Measurements from ENCODE around the gene MCU. TPM values are rescaled to one million over a fixed set of nuclear protein-coding genes. Genes with fewer than 3 reads are reported as not detected.
A peak's percentile ranks its signal among the peaks of the same experiment; 100 is the strongest.
"Not testable (repeated sequence)": the region's sequence is repeated elsewhere in the genome, so short reads cannot be mapped to it uniquely, and the experiment has no call there.

Gene MCU
- total RNA-seq, 6 experiments from 2014 or later = 6.2 to 14.6 (median 10.4) TPM

DNA sequence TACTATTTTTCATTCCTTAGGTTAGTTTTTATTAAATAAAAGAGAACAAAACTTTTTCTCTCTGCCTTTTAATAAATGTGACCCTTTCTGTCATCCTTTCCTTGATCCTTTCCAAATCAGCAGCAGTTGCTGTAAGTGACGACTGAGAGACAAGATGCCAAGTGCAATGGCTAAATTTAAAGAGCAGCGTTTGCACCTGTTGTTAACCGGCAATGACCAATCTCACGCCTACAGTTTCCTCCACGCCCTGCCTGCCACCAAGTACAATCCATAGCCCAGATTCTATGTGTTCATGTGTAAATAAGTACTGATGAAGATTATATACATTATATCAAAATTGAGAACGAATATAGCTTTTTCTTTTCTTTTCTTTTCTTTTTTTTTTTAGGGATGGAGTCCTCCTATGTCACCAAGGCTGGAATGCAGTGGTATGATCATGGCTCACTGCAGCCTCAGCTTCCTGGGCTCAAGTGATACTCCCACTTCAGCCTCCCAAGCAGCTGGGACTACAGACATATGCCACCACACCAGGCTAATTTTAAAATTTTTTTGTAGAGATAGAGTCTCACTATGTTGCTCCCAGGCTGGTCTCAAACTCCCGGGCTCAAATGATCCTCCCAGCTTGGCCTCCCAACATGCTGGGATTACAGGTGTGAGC, 6.5 kb upstream of the MCU start:
- H3K4me1 ChIP-seq = no peaks in the 10 kb centered on the region
- no peak for TF ChIP-seq POLR2A (IDR thresholded peaks at IDR 0.05)
- TF ChIP-seq, protein P1, sequence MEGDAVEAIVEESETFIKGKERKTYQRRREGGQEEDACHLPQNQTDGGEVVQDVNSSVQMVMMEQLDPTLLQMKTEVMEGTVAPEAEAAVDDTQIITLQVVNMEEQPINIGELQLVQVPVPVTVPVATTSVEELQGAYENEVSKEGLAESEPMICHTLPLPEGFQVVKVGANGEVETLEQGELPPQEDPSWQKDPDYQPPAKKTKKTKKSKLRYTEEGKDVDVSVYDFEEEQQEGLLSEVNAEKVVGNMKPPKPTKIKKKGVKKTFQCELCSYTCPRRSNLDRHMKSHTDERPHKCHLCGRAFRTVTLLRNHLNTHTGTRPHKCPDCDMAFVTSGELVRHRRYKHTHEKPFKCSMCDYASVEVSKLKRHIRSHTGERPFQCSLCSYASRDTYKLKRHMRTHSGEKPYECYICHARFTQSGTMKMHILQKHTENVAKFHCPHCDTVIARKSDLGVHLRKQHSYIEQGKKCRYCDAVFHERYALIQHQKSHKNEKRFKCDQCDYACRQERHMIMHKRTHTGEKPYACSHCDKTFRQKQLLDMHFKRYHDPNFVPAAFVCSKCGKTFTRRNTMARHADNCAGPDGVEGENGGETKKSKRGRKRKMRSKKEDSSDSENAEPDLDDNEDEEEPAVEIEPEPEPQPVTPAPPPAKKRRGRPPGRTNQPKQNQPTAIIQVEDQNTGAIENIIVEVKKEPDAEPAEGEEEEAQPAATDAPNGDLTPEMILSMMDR (IDR thresholded peaks at IDR 0.05) = no peak
- H3K4me3 ChIP-seq = no peak overlapping the region
- H3K27me3 ChIP-seq = no peaks in the 10 kb centered on the region
- no peaks in the 10 kb centered on the region for H3K36me3 ChIP-seq
- WGBS (ENCODE audit: insufficient coverage, low coverage, low lambda C conversion rate, missing lambda C conversion rate) = 82% methylated on average over 6 of the region's 7 CpGs
- no peaks in the 10 kb centered on the region for H3K9me3 ChIP-seq
- intact Hi-C loops (cut with DNase I) = no loop called here
- no peak overlapping the region for H3K27ac ChIP-seq
- DNase-seq (no peak), ATAC-seq (no peak)

DNA sequence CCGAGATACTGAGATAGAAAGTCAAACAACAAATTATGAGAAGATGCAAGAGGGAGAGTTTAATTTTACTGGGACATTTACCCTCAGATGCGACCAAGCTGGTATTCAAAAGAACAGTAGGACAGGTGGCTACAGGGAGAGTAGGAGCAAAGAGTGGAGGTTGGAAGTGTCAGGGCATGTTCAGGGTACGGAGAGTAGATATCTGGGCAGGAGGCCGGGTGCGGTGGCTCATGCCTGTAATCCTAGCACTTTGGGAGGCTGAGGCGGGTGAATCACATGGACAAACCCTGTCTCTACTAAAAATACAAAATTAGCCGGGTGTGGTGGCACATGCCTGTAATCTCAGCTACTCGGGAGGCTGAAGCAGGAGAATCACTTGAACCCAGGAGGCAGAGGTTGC, 5.5 kb upstream of the MCU start:
- H3K36me3 ChIP-seq; ATAC-seq; H3K4me3 ChIP-seq; DNase-seq; intact Hi-C loops (cut with DNase I); H3K27ac ChIP-seq; H3K4me1 ChIP-seq; H3K27me3 ChIP-seq; H3K9me3 ChIP-seq: not testable (repeated sequence)
- 88% methylated on average over 7 of the region's 8 CpGs for WGBS (ENCODE audit: insufficient coverage, low coverage, low lambda C conversion rate, missing lambda C conversion rate)

DNA sequence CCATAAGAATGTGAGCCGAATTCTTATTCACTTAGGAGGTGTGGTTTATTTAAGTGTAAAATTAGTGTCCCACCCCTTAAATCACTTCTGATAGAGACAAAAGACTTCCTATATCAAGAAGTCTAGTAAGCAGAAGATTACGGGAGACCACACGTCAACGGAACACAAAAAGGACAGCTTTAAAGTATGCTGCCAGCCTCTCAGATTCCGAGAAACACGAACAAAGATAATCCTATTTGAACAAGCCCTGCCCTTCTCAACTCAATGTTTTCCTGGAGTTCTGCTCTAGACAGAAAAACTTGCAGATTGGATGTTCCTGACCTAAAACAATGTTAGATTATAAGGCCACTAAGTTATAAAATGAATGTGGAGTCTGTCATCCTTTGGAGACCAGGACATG, 4.9 kb upstream of the MCU start:
- Histone ChIP-seq H3K9me3 (no peaks in the 10 kb centered on the region), H3K4me1 (no peaks in the 10 kb centered on the region), H3K27ac (no peak overlapping the region), H3K4me3 (no peak overlapping the region), H3K27me3 (no peaks in the 10 kb centered on the region), H3K36me3 (no peaks in the 10 kb centered on the region)
- ATAC-seq (no peak), DNase-seq (no peak)
- 62% methylated on average over 6 of the region's 6 CpGs for WGBS (ENCODE audit: insufficient coverage, low coverage, low lambda C conversion rate, missing lambda C conversion rate)
- intact Hi-C loops (cut with DNase I) = no loop called here
- TF ChIP-seq, protein P1 (IDR thresholded peaks at IDR 0.05) = no peak
- TF ChIP-seq POLR2A (IDR thresholded peaks at IDR 0.05) = no peak

DNA sequence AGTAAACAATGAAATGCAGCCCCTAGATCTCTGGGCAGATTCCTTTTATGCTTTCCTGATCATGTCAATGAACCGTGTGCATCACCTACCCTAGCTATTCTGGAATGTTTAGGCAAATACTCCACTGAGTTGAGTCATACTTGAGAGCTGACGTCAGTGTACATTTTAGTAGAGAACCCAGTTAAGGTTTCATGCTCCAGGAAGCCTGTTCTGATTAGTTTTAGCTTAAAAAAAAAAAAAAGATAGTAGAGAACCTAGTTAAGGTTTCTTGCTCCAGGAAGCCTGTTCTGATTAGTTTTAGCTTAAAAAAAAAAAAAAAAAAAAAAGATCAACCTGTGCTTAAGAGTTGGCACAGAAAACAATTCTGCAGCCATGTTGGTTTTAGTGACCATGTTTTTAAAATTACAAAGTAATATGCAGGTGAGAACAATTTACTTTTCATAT, 3.7 kb upstream of the MCU start:
- Histone ChIP-seq H3K27ac (no peak overlapping the region), H3K4me3 (no peak overlapping the region), H3K27me3 (no peaks in the 10 kb centered on the region), H3K4me1 (peaks cover 0 to 5% (median under 1%) of the 10 kb centered on the region in 4 donors), H3K36me3 (no peaks in the 10 kb centered on the region), H3K9me3 (no peaks in the 10 kb centered on the region)
- peak in 1 of 4 donors; percentile 47 for ATAC-seq
- no peak for TF ChIP-seq POLR2A (IDR thresholded peaks at IDR 0.05)
- TF ChIP-seq, protein P1 (IDR thresholded peaks at IDR 0.05) = no peak
- WGBS (ENCODE audit: insufficient coverage, low coverage, low lambda C conversion rate, missing lambda C conversion rate) = 27% methylated on average over 2 of the region's 2 CpGs
- no peak for DNase-seq
- intact Hi-C loops (cut with DNase I) = no loop called here

DNA sequence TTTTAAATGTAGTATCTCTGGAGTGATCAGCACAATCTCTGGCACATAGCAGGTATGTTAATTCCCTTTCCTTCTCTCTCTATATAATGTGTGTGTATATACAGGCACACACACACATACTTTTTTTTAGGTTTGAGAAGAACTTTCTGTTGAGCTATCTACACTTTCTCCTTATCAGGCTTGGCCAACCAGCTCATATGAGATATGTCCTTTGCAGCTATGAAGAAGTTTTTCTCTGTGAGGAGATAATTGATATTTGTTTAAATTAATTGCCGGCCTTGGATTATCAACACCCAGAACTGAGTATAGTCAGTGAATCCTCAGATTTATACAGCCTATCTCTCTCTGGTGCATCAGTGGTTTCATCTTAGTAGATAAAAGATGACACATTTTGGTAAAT, 2.3 kb upstream of the MCU start:
- DNase-seq = no peak
- Histone ChIP-seq H3K36me3 (no peaks in the 10 kb centered on the region), H3K4me1 (peaks cover 0 to 9% (median 1%) of the 10 kb centered on the region in 4 donors), H3K9me3 (no peaks in the 10 kb centered on the region), H3K4me3 (no peak overlapping the region), H3K27me3 (no peaks in the 10 kb centered on the region), H3K27ac (no peak overlapping the region)
- WGBS (ENCODE audit: insufficient coverage, low coverage, low lambda C conversion rate, missing lambda C conversion rate) = 89% methylated on average over 1 of the region's 1 CpG
- no peak for ATAC-seq
- TF ChIP-seq POLR2A (IDR thresholded peaks at IDR 0.05) = no peak
- TF ChIP-seq, protein P1 (IDR thresholded peaks at IDR 0.05) = no peak
- intact Hi-C loops (cut with DNase I) = no loop called here
